AG04450 (cell line): ENCODE measurements around the gene SLC47A2. TPM values are rescaled to one million over a fixed set of nuclear protein-coding genes. Genes with fewer than 3 reads are reported as not detected.

Experiments
- CTCF ChIA-PET: fragments of 300-600, 350-600 bp; formaldehyde crosslinking; extraction: SDS; loops from one replicate; lab custom pipeline; 2022; ENCODE audit warnings: antibody characterized with exemption, inconsistent platforms; lab: Charles Lee
- POLR2A ChIA-PET: fragments of 350-600 bp; formaldehyde crosslinking; extraction: SDS; loops from one replicate; lab custom pipeline; 2021; ENCODE audit warnings: antibody characterized with exemption, inconsistent platforms; lab: Yijun Ruan, JAX
- DNase-seq: peaks from one replicate; pipeline ENCODE4 v3.0.0-alpha.2; 2011; ENCODE audit warnings: low read depth, low spot score
- H3K27ac ChIP-seq: one replicate; pipeline ENCODE4 v1.5.1; 2012; ENCODE audit warnings: low read depth, low read length, control low read depth
- H3K27me3 ChIP-seq: one replicate; pipeline ENCODE4 v1.6.0; 2012; ENCODE audit warnings: low read length; ENCODE audit not compliant: control insufficient read depth, insufficient read depth
- H3K4me3 ChIP-seq: 2 replicates; pipeline ENCODE4 v1.5.1; 2011; ENCODE audit warnings: mild to moderate bottlenecking, low read depth, low read length, control low read depth
- H3K9me3 ChIP-seq: 2 replicates; pipeline ENCODE4 v1.5.1; 2012; ENCODE audit warnings: low read length; ENCODE audit not compliant: control insufficient read depth, insufficient read depth
- polyA plus RNA-seq: library from polyadenylated mRNA; depleted of rRNA; stranded (reverse); fragments of >200 nt; gene quantifications from 2 replicates; pipeline ENCODE4 v1.2.3, GENCODE V29; 2011
- TF ChIP-seq, protein P1 (sequence below): IDR thresholded peaks from 2 replicates; pipeline ENCODE4 v1.5.1; 2011; ENCODE audit warnings: low read depth, low read length, control low read depth, inconsistent platforms

Gene SLC47A2
- polyA plus RNA-seq, 1 experiment: not detected

GRCh38 chr17:19737305-19738072 lies 21.1 kb upstream of the SLC47A2 start:
- TF ChIP-seq, protein P1, sequence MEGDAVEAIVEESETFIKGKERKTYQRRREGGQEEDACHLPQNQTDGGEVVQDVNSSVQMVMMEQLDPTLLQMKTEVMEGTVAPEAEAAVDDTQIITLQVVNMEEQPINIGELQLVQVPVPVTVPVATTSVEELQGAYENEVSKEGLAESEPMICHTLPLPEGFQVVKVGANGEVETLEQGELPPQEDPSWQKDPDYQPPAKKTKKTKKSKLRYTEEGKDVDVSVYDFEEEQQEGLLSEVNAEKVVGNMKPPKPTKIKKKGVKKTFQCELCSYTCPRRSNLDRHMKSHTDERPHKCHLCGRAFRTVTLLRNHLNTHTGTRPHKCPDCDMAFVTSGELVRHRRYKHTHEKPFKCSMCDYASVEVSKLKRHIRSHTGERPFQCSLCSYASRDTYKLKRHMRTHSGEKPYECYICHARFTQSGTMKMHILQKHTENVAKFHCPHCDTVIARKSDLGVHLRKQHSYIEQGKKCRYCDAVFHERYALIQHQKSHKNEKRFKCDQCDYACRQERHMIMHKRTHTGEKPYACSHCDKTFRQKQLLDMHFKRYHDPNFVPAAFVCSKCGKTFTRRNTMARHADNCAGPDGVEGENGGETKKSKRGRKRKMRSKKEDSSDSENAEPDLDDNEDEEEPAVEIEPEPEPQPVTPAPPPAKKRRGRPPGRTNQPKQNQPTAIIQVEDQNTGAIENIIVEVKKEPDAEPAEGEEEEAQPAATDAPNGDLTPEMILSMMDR: no peak
- Histone ChIP-seq H3K4me3 (no peak overlapping the region), H3K27ac (no peak overlapping the region), H3K9me3 (no peaks in the 10 kb centered on the region), H3K27me3 (peaks cover 29% of the 10 kb centered on the region)
- ChIA-PET POLR2A (interaction anchor here (0.6 kb wide), 1 partner anchor 210 kb away, joined by 3 read pairs; no protein-coding TSS in a partner anchor), CTCF (no interaction called here)
- no peak for DNase-seq

DNA sequence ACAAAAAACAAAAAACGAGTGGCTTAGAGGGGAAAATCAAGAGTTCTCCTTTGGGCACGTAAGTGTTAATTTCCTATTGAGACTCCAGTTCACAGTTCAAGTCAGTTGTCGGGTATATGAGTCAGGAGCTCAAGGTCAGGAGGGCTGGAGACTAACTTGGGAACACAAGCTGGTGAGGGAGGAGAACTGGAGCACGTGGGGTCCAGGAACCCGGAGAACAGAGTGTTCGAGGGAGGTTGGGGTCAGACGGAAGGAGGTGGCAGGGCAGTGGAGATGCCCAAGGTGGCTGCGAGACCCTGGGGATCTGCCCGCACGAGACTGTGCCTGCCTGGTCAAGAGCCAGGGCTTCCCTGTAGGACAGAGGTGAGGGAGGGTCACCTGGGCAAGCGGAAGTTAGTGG lies 19.7 kb upstream of the SLC47A2 start:
- Histone ChIP-seq H3K27me3 (peaks cover 33% of the 10 kb centered on the region), H3K4me3 (no peak overlapping the region), H3K9me3 (no peaks in the 10 kb centered on the region), H3K27ac (no peak overlapping the region)
- no peak for DNase-seq
- ChIA-PET POLR2A (no interaction called here), CTCF (interaction anchor here (2.0 kb wide), 1 partner anchor 8 kb away, joined by 8 read pairs; no protein-coding TSS in a partner anchor)
- TF ChIP-seq, protein P1: no peak

DNA sequence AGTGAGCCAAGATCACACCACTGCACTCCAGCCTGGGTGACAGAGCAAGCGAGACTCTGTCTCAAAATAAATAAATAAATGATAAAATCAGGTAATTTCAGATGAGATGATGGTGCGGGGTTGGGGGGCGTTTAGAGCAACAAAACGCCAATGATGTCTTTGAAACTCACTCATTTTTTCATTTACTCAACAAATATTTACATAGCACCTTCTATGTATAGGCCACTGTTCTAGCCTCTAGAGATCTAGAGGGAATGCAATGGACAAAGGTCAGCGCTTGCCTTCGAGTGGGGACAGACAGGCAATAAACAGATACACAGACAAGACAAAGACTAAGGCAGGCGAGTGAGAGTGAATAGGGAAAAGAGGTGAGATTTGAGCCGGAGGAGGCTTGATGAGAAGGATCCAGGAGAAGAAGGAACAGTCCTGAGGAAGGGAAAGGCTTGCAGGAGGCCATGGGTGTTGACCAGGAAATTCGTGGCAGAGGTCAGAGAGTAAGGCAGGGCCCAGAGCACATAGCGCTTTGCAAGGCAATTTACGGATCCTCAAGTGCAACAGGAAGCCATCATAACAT lies 17.7 kb upstream of the SLC47A2 start:
- CTCF ChIA-PET: interaction anchor here (2.0 kb wide), 1 partner anchor 10 kb away, joined by 8 read pairs; no protein-coding TSS in a partner anchor
- POLR2A ChIA-PET: no interaction called here

DNA sequence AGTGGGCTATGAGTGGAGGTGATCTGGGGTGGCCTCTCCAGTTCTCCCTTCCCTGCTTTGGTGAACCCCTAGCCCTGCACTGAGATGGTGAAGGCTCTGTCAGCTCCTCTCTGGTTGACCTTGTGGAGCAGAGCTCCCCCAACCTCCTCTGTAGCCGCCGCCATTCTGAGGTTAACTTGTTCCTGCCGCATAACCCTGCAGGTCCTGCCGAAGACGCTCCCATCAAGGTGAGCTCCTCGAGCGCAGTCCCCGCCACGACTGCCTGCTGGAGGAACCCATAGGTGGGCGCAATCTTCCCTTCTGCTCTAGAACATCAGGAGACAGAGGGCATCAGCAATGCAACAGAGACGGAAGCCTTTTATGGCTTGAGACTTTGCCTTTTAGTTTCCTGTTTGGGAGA lies 15.2 kb upstream of the SLC47A2 start:
- no peaks in the 10 kb centered on the region for H3K9me3 ChIP-seq
- H3K27me3 ChIP-seq: peaks cover 27% of the 10 kb centered on the region
- TF ChIP-seq, protein P1: no peak
- ChIA-PET CTCF (interaction anchor here (0.6 kb wide), 1 partner anchor 35 kb away, joined by 3 read pairs; no protein-coding TSS in a partner anchor), POLR2A (no interaction called here)
- no peak for DNase-seq
- H3K27ac ChIP-seq: no peak overlapping the region
- H3K4me3 ChIP-seq: no peak overlapping the region

More for the DNA sequence above, 17.7 kb upstream of the SLC47A2 start:
- TF ChIP-seq, protein P1: no peak
- no peak overlapping the region for H3K27ac ChIP-seq
- no peaks in the 10 kb centered on the region for H3K9me3 ChIP-seq
- no peak overlapping the region for H3K4me3 ChIP-seq
- H3K27me3 ChIP-seq: peaks cover 28% of the 10 kb centered on the region
- DNase-seq: no peak

DNA sequence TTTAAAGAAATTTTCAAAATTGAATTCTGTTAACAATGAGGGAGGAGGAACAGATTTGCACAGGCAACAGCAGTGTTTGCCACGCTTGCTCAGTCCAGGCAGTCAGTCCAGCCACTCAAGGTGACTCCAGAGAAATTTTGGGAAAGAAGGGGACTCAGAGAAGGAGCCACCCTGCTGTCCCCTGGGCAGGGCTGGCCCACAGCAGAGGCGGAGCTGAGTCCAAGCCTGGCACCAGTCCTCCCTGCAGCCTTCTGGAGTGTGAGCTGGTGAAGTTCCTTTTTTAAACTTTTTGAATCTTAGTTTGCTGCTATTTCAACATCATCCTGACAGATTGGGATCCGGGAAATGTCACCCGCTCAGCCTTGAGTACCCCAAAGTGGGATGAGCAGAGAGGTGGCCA lies 14.5 kb upstream of the SLC47A2 start:
- no peak overlapping the region for H3K4me3 ChIP-seq
- H3K27ac ChIP-seq: no peak overlapping the region
- TF ChIP-seq, protein P1: no peak
- CTCF ChIA-PET: interaction anchor here (0.9 kb wide), 1 partner anchor 36 kb away, joined by 3 read pairs; no protein-coding TSS in a partner anchor
- H3K27me3 ChIP-seq: peaks cover 27% of the 10 kb centered on the region
- no peak for DNase-seq
- no peaks in the 10 kb centered on the region for H3K9me3 ChIP-seq
- POLR2A ChIA-PET: no interaction called here
